ENCODE results near the gene MBP. TPM values are rescaled to one million over a fixed set of nuclear protein-coding genes. Genes with fewer than 3 reads are reported as not detected.

MBP gene
- total RNA-seq, 1 donor from 2014 or later = 22.4 TPM

DNA sequence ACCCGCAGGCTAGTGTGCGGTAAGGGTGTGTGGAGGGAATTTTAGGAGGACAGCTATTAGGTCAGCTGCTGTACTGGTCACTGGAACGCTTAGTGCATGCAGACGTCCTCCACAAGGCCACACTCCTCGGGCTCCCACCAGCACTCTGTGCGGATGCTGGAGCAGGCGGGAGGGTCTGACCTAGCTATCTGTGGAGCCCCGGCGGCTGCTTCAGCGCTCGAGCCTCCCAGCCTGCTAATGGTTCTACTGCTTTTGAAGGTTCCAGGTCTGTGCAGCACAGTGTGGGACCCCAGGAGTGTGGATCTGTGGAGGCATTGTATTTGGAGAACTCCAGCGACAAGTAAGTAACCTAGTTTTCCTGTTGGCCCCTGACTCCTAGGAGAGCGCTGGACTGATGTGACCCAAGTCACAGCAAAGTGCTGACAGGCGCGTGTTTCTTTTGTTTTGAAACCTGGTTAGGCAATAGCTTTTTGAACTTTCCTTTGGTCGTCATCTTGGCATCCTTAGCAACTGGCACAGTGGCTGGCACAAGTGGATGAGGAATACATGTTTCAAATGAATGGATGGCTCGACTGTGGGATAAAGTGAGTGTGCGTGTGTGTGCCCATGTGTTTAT lies 196.8 kb downstream of the MBP start:
- Histone ChIP-seq H3K4me3 (ENCODE audit: low read length in 3 of 3) (no peak overlapping the region), H3K27me3 (ENCODE audit: control insufficient read depth in 3 of 3, insufficient read depth in 3 of 3, low read length in 3 of 3) (no peaks in the 10 kb centered on the region), H3K9me3 (ENCODE audit: control insufficient read depth in 3 of 3, low read length in 3 of 3) (no peaks in the 10 kb centered on the region), H3K4me1 (ENCODE audit: control insufficient read depth in 3 of 3, insufficient read depth in 3 of 3, low read length in 3 of 3) (peaks cover 0 to 12% (median 7%) of the 10 kb centered on the region in 3 donors), H3K36me3 (ENCODE audit: control insufficient read depth in 3 of 3, insufficient read depth in 3 of 3, low read length in 3 of 3) (peaks cover 12 to 39% (median 23%) of the 10 kb centered on the region in 3 donors), H3K9ac (ENCODE audit: low read depth in 1 of 3, low read length in 3 of 3) (no peak overlapping the region), H3K27ac (ENCODE audit: low read depth, low read length) (no peak overlapping the region)

DNA sequence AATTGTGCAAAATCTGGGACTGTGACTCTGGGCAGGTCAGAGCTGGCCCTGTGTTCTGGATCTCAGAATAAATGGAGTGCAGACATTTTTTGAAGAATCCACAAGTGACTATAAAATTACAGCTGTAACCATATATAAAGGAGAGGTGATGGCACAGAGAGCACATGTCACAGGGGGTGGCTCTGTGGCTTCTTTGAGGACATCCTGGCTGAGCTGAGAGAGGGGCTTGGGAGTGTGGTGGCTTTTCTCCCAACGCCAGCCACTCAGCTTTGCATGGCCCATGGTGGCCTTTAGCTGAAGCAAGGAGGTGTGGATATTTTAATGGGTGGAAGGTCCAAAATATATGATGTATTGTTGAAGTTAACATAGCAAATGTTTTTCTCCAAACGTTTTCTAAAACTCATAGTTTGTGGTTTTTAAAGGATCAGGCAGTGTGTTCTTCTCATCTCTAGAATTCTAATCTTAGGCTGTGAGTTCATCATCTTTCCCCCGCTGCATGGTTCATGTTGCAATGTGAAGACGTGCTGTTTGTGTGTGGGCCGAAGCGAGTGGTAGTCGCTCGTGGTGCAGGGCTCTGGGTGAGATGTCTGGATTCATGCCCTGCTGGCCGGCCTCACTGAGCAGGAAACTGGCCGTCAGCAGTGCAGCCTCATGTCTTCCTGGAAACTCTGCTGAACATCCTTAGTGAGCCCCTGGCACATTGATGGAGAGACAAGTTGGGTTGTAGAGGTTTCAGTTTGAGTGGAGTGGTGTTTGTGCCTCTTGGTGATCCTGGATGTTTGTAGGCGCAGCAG lies 200.4 kb downstream of the MBP start:
- Histone ChIP-seq H3K9ac (ENCODE audit: low read depth in 1 of 3, low read length in 3 of 3) (peak overlapping the region in 1 of 3 donors; percentile 20), H3K4me3 (ENCODE audit: low read length in 3 of 3) (no peak overlapping the region), H3K27ac (ENCODE audit: low read depth, low read length) (peak overlapping the region; percentile 76), H3K9me3 (ENCODE audit: control insufficient read depth in 3 of 3, low read length in 3 of 3) (no peaks in the 10 kb centered on the region), H3K4me1 (ENCODE audit: control insufficient read depth in 3 of 3, insufficient read depth in 3 of 3, low read length in 3 of 3) (peaks cover 0 to 14% (median 9%) of the 10 kb centered on the region in 3 donors), H3K27me3 (ENCODE audit: control insufficient read depth in 3 of 3, insufficient read depth in 3 of 3, low read length in 3 of 3) (no peaks in the 10 kb centered on the region), H3K36me3 (ENCODE audit: control insufficient read depth in 3 of 3, insufficient read depth in 3 of 3, low read length in 3 of 3) (peaks cover 5 to 24% (median 9%) of the 10 kb centered on the region in 3 donors)

DNA sequence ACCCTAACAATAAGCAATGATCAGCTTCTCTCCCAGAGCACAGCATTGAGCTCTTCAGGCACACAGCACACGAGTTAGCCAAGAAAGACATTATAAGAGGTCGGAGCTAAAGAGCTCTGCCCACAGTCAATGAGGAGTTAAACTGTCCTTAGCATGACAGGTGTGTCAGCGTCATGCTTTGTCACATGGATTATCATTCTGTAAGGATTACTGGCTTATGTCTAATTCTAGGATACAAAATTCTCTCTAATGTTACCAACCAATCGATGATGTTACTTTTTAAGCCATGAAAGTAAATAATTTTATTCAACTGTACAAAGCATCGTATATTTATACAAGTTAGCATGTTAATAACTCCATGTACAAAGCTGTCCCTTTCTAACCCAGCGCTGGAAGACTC lies 201.4 kb downstream of the MBP start:
- Histone ChIP-seq H3K4me3 (ENCODE audit: low read length in 3 of 3) (no peak overlapping the region), H3K27me3 (ENCODE audit: control insufficient read depth in 3 of 3, insufficient read depth in 3 of 3, low read length in 3 of 3) (no peaks in the 10 kb centered on the region), H3K27ac (ENCODE audit: low read depth, low read length) (no peak overlapping the region), H3K9ac (ENCODE audit: low read depth in 1 of 3, low read length in 3 of 3) (no peak overlapping the region), H3K4me1 (ENCODE audit: control insufficient read depth in 3 of 3, insufficient read depth in 3 of 3, low read length in 3 of 3) (peaks cover 0 to 17% (median 12%) of the 10 kb centered on the region in 3 donors), H3K9me3 (ENCODE audit: control insufficient read depth in 3 of 3, low read length in 3 of 3) (no peaks in the 10 kb centered on the region), H3K36me3 (ENCODE audit: control insufficient read depth in 3 of 3, insufficient read depth in 3 of 3, low read length in 3 of 3) (peaks cover 5 to 21% (median 5%) of the 10 kb centered on the region in 3 donors)

Other genes with a start within 250 kb of the MBP start
- not detected for gene GALR1, start 117.1 kb upstream of the MBP start, total RNA-seq

All from skeletal muscle tissue (tissue), 4 donors.